Stimulated activated naive CD8-positive, alpha-beta T cell treated with anti-CD3 and anti-CD28 coated beads, Interleukin-15, Interleukin-2, amounts not matched to agents 100 ng/mL and 50 ng/mL, for 24 hours (primary cell): ENCODE measurements around the gene FGFR3.

ENCODE experiments used
- H3K27ac Mint-ChIP-seq: one replicate; pipeline ENCODE4 v1.8.0; 2021; ENCODE audit warnings: mild to moderate bottlenecking, mixed read lengths
- H3K27me3 Mint-ChIP-seq: one replicate; pipeline ENCODE4 v1.8.0; 2021; ENCODE audit warnings: mixed read lengths
- H3K36me3 Mint-ChIP-seq: one replicate; pipeline ENCODE4 v1.8.0; 2021; ENCODE audit warnings: low read depth, mixed read lengths
- H3K4me1 Mint-ChIP-seq: one replicate; pipeline ENCODE4 v1.8.0; 2021; ENCODE audit warnings: low read depth, mixed read lengths
- H3K4me3 Mint-ChIP-seq: one replicate; pipeline ENCODE4 v1.8.0; 2021; ENCODE audit warnings: mild to moderate bottlenecking, mixed read lengths
- H3K9me3 Mint-ChIP-seq: one replicate; pipeline ENCODE4 v1.8.0; 2021; ENCODE audit warnings: mixed read lengths

The FGFR3 gene

GRCh38 chr4:1772853-1773538 is 20.1 kb upstream of the FGFR3 start:
- no peak overlapping the region for H3K4me3 Mint-ChIP-seq

GRCh38 chr4:1773754-1774153 is 19.3 kb upstream of the FGFR3 start:
- Mint-ChIP-seq H3K9me3 (no peaks in the 10 kb centered on the region), H3K4me3 (no peak overlapping the region), H3K27ac (no peak overlapping the region), H3K36me3 (no peaks in the 10 kb centered on the region), H3K27me3 (no peaks in the 10 kb centered on the region), H3K4me1 (peaks cover 3% of the 10 kb centered on the region)

More at GRCh38 chr4:1772853-1773538, 20.1 kb upstream of the FGFR3 start:
- Mint-ChIP-seq H3K4me1 (peaks cover 3% of the 10 kb centered on the region), H3K27ac (no peak overlapping the region), H3K27me3 (peaks cover 4% of the 10 kb centered on the region), H3K9me3 (no peaks in the 10 kb centered on the region), H3K36me3 (no peaks in the 10 kb centered on the region)

GRCh38 chr4:1775731-1776500 is 17.2 kb upstream of the FGFR3 start:
- Mint-ChIP-seq H3K27ac (no peak overlapping the region), H3K4me1 (peaks cover 3% of the 10 kb centered on the region), H3K27me3 (no peaks in the 10 kb centered on the region)

GRCh38 chr4:1776521-1777161 is 16.5 kb upstream of the FGFR3 start:
- H3K9me3 Mint-ChIP-seq = no peaks in the 10 kb centered on the region

More at GRCh38 chr4:1775731-1776500, 17.2 kb upstream of the FGFR3 start:
- Mint-ChIP-seq H3K4me3 (no peak overlapping the region), H3K36me3 (no peaks in the 10 kb centered on the region), H3K9me3 (no peaks in the 10 kb centered on the region)

GRCh38 chr4:1777822-1778641 is 15.1 kb upstream of the FGFR3 start:
- Mint-ChIP-seq H3K4me1 (no peaks in the 10 kb centered on the region), H3K9me3 (no peaks in the 10 kb centered on the region), H3K27ac (no peak overlapping the region), H3K27me3 (no peaks in the 10 kb centered on the region), H3K36me3 (no peaks in the 10 kb centered on the region), H3K4me3 (no peak overlapping the region)

More at GRCh38 chr4:1776521-1777161, 16.5 kb upstream of the FGFR3 start:
- Mint-ChIP-seq H3K4me1 (peaks cover 3% of the 10 kb centered on the region), H3K36me3 (no peaks in the 10 kb centered on the region), H3K27ac (no peak overlapping the region), H3K4me3 (no peak overlapping the region), H3K27me3 (no peaks in the 10 kb centered on the region)

GRCh38 chr4:1778642-1779392 is 14.3 kb upstream of the FGFR3 start:
- H3K36me3 Mint-ChIP-seq = no peaks in the 10 kb centered on the region

GRCh38 chr4:1779588-1780382 is 13.3 kb upstream of the FGFR3 start:
- Mint-ChIP-seq H3K9me3 (no peaks in the 10 kb centered on the region), H3K27ac (no peak overlapping the region), H3K4me3 (no peak overlapping the region), H3K4me1 (no peaks in the 10 kb centered on the region), H3K27me3 (no peaks in the 10 kb centered on the region), H3K36me3 (no peaks in the 10 kb centered on the region)

More at GRCh38 chr4:1778642-1779392, 14.3 kb upstream of the FGFR3 start:
- Mint-ChIP-seq H3K9me3 (no peaks in the 10 kb centered on the region), H3K27me3 (no peaks in the 10 kb centered on the region), H3K4me1 (no peaks in the 10 kb centered on the region), H3K27ac (no peak overlapping the region), H3K4me3 (no peak overlapping the region)

- Mint-ChIP-seq H3K36me3 (no peaks in the 10 kb centered on the region), H3K27ac (no peak overlapping the region), H3K4me1 (no peaks in the 10 kb centered on the region), H3K9me3 (no peaks in the 10 kb centered on the region), H3K4me3 (no peak overlapping the region), H3K27me3 (no peaks in the 10 kb centered on the region)
These were observed 12.7 kb upstream of the FGFR3 start for GRCh38 chr4:1780435-1780834.

GRCh38 chr4:1783015-1783414 is 10.1 kb upstream of the FGFR3 start:
- Mint-ChIP-seq H3K4me1 (no peaks in the 10 kb centered on the region), H3K9me3 (no peaks in the 10 kb centered on the region), H3K27ac (no peak overlapping the region), H3K4me3 (no peak overlapping the region), H3K27me3 (no peaks in the 10 kb centered on the region), H3K36me3 (no peaks in the 10 kb centered on the region)

- Mint-ChIP-seq H3K27ac (no peak overlapping the region), H3K4me1 (no peaks in the 10 kb centered on the region), H3K4me3 (no peak overlapping the region), H3K36me3 (no peaks in the 10 kb centered on the region), H3K27me3 (no peaks in the 10 kb centered on the region), H3K9me3 (no peaks in the 10 kb centered on the region)
These were observed 9.1 kb upstream of the FGFR3 start for GRCh38 chr4:1783970-1784369.

- Mint-ChIP-seq H3K27ac (no peak overlapping the region), H3K27me3 (no peaks in the 10 kb centered on the region), H3K4me3 (no peak overlapping the region), H3K9me3 (no peaks in the 10 kb centered on the region), H3K4me1 (no peaks in the 10 kb centered on the region), H3K36me3 (no peaks in the 10 kb centered on the region)
These were observed 8.7 kb upstream of the FGFR3 start for GRCh38 chr4:1784395-1784788.

GRCh38 chr4:1784789-1785591 is 8.1 kb upstream of the FGFR3 start:
- Mint-ChIP-seq H3K36me3 (no peaks in the 10 kb centered on the region), H3K4me1 (no peaks in the 10 kb centered on the region), H3K27me3 (no peaks in the 10 kb centered on the region), H3K27ac (no peak overlapping the region), H3K4me3 (no peak overlapping the region), H3K9me3 (no peaks in the 10 kb centered on the region)

- Mint-ChIP-seq H3K36me3 (no peaks in the 10 kb centered on the region), H3K27me3 (peaks cover 3% of the 10 kb centered on the region), H3K27ac (no peak overlapping the region), H3K4me1 (no peaks in the 10 kb centered on the region), H3K9me3 (no peaks in the 10 kb centered on the region), H3K4me3 (no peak overlapping the region)
These were observed 7.5 kb upstream of the FGFR3 start for GRCh38 chr4:1785592-1785991.
